AG10803 (cell line): ENCODE results near the gene CRACDL.
A peak's percentile ranks its signal among the peaks of the same experiment; 100 is the strongest.
"Not testable (repeated sequence)": the region's sequence is repeated elsewhere in the genome, so short reads cannot be mapped to it uniquely, and the experiment has no call there.

Experiments used
- DNase-seq: peaks from one replicate; pipeline ENCODE4 v3.0.0; 2010; ENCODE audit warnings: low read depth
- H3K4me3 ChIP-seq: 2 replicates; pipeline ENCODE4 v1.5.1; 2011; ENCODE audit warnings: mild to moderate bottlenecking, low read length, control low read depth
- CTCF ChIP-seq: conservative IDR thresholded peaks from 2 replicates; pipeline ENCODE4 v1.5.1; 2011; ENCODE audit warnings: mild to moderate bottlenecking, low read length, control low read depth, inconsistent platforms

CRACDL gene

GRCh38 chr2:98761267-98761781 lies 174.7 kb downstream of the CRACDL start:
- DNase-seq, result no peak
- no peak for TF ChIP-seq CTCF
- no peak overlapping the region for H3K4me3 ChIP-seq

- H3K4me3 ChIP-seq, result no peak overlapping the region
- no peak for TF ChIP-seq CTCF
- DNase-seq, result no peak
These were observed 176.0 kb downstream of the CRACDL start for GRCh38 chr2:98759827-98760625.

- H3K4me3 ChIP-seq, result no peak overlapping the region
- no peak for DNase-seq
- TF ChIP-seq CTCF, result no peak
These were observed 176.7 kb downstream of the CRACDL start for GRCh38 chr2:98759338-98759737.

- DNase-seq, result peak; percentile 92
- no peak overlapping the region for H3K4me3 ChIP-seq
These were observed 178.1 kb downstream of the CRACDL start for GRCh38 chr2:98757904-98758421.

GRCh38 chr2:98753801-98754200 lies 182.2 kb downstream of the CRACDL start:
- no peak overlapping the region for H3K4me3 ChIP-seq
- TF ChIP-seq CTCF, result no peak
- DNase-seq, result no peak

More at GRCh38 chr2:98757904-98758421, 178.1 kb downstream of the CRACDL start:
- no peak for TF ChIP-seq CTCF

GRCh38 chr2:98752711-98753110 lies 183.3 kb downstream of the CRACDL start:
- H3K4me3 ChIP-seq, DNase-seq: not testable (repeated sequence)

- H3K4me3 ChIP-seq, result no peak overlapping the region
- TF ChIP-seq CTCF, result no peak
- DNase-seq, result no peak
These were observed 184.3 kb downstream of the CRACDL start for GRCh38 chr2:98751748-98752147.
